Vagina (tissue), 2 donors: Measurements from ENCODE around the gene TNS2. TPM values are rescaled to one million over a fixed set of nuclear protein-coding genes. Genes with fewer than 3 reads are reported as not detected.

Source experiments
- DNase-seq, 2 donors: peaks; one replicate each; pipeline ENCODE4 v3.0.0-alpha.2; 2017; ENCODE audit errors: extremely low spot score in 2 of 2
- H3K27ac ChIP-seq: fragments of 200-600 bp; sonication (generic); one replicate; pipeline ENCODE4 v1.5.1; 2019
- H3K27me3 ChIP-seq: fragments of 200-600 bp; sonication (generic); one replicate; pipeline ENCODE4 v1.5.1; 2019
- H3K36me3 ChIP-seq, 2 donors: fragments of 200-600 bp; sonication (generic); one replicate each; pipeline ENCODE4 v1.5.1; 2017 to 2019
- H3K4me1 ChIP-seq: fragments of 200-600 bp; sonication (generic); one replicate; pipeline ENCODE4 v1.5.1; 2019
- H3K4me3 ChIP-seq, 2 donors: fragments of 200-600 bp; sonication (generic); 1 replicate in 1 of 2; 2 replicates in 1 of 2; pipeline ENCODE4 v1.5.1; 2016 to 2019
- H3K9me3 ChIP-seq: fragments of 200-600 bp; sonication (generic); one replicate; pipeline ENCODE4 v1.5.1; 2019
- CTCF ChIP-seq, 3 experiments: fragments of 450-650 bp in 2 of 3; fragments of 200-600 bp in 1 of 3; sonication (generic) in 1 of 3; IDR thresholded peaks; one replicate each; pipeline ENCODE4 v1.5.1; 2017 to 2019; ENCODE audit warnings: antibody characterized with exemption in 3 of 3, mild to moderate bottlenecking in 2 of 3, moderate library complexity in 2 of 3
- POLR2A ChIP-seq, 2 donors: fragments of 450-650 bp; IDR thresholded peaks; one replicate each; pipeline ENCODE4 v1.6.1; 2017; ENCODE audit warnings: antibody characterized with exemption in 2 of 2, mild to moderate bottlenecking in 2 of 2, moderate library complexity in 2 of 2
- POLR2AphosphoS5 ChIP-seq, 2 donors: sonication (generic); formaldehyde crosslinking; IDR thresholded peaks; one replicate each; pipeline ENCODE4 v1.9.0; 2017; ENCODE audit warnings: antibody characterized with exemption in 2 of 2, mild to moderate bottlenecking in 2 of 2, low read depth in 1 of 2; ENCODE audit not compliant: insufficient read depth in 1 of 2
- intact Hi-C: fragments of 100-400 bp; cut with DNase I; formaldehyde crosslinking; loops from one replicate; pipeline ENCODE4 v1.15.1; 2023
- total RNA-seq: library from RNA; depleted of rRNA; stranded (reverse); fragments of >200 nt; gene quantifications from one replicate; pipeline ENCODE4 v1.2.3, GENCODE V29; 2016

The TNS2 gene
- total RNA-seq, 1 donor from 2014 or later: 235 TPM

GRCh38 chr12:53063708-53064612 is 14.1 kb downstream of the TNS2 start:
- intact Hi-C loops: loop anchor here (10.0 kb wide), 1 partner anchor 131 kb away; no protein-coding TSS in a partner anchor

GRCh38 chr12:53064613-53065436 is 15.0 kb downstream of the TNS2 start:
- no peak overlapping the region for H3K4me3 ChIP-seq
- intact Hi-C loops: loop anchor here (10.0 kb wide), 1 partner anchor 130 kb away; no protein-coding TSS in a partner anchor
- peak in 1 of 2 donors; percentile 92 for DNase-seq
- TF ChIP-seq POLR2AphosphoS5 (IDR thresholded peaks at IDR 0.05; ENCODE audit: insufficient read depth in 1 of 2, low read depth in 1 of 2): peak in 1 of 2 donors; percentile 6
- TF ChIP-seq POLR2A (IDR thresholded peaks at IDR 0.05): no peak
- peaks cover 0 to 36% of the 10 kb centered on the region in 2 donors for H3K36me3 ChIP-seq
- peaks cover 89% of the 10 kb centered on the region for H3K4me1 ChIP-seq
- no peaks in the 10 kb centered on the region for H3K27me3 ChIP-seq
- no peaks in the 10 kb centered on the region for H3K9me3 ChIP-seq
- peak overlapping the region; percentile 80 for H3K27ac ChIP-seq

More at GRCh38 chr12:53063708-53064612, 14.1 kb downstream of the TNS2 start:
- H3K4me3 ChIP-seq: no peak overlapping the region
- H3K4me1 ChIP-seq: peaks cover 88% of the 10 kb centered on the region
- peak overlapping the region; percentile 80 for H3K27ac ChIP-seq
- TF ChIP-seq POLR2A (IDR thresholded peaks at IDR 0.05) (no peak), POLR2AphosphoS5 (IDR thresholded peaks at IDR 0.05; ENCODE audit: insufficient read depth in 1 of 2, low read depth in 1 of 2) (peak; percentile 70 to 82), CTCF (IDR thresholded peaks at IDR 0.05) (no peak)
- H3K27me3 ChIP-seq: no peaks in the 10 kb centered on the region
- DNase-seq: peak in 1 of 2 donors; percentile 91
- no peaks in the 10 kb centered on the region for H3K9me3 ChIP-seq
- H3K36me3 ChIP-seq: peaks cover 0 to 44% of the 10 kb centered on the region in 2 donors

GRCh38 chr12:53065470-53065869 is 15.6 kb downstream of the TNS2 start:
- H3K27ac ChIP-seq: peak overlapping the region; percentile 80
- intact Hi-C loops: loop anchor here (10.0 kb wide), 1 partner anchor 129 kb away; no protein-coding TSS in a partner anchor
- DNase-seq: peak in 1 of 2 donors; percentile 88
- no peak for TF ChIP-seq CTCF (IDR thresholded peaks at IDR 0.05)
- no peak for TF ChIP-seq POLR2A (IDR thresholded peaks at IDR 0.05)
- no peak for TF ChIP-seq POLR2AphosphoS5 (IDR thresholded peaks at IDR 0.05; ENCODE audit: insufficient read depth in 1 of 2, low read depth in 1 of 2)
- H3K27me3 ChIP-seq: no peaks in the 10 kb centered on the region
- H3K9me3 ChIP-seq: no peaks in the 10 kb centered on the region
- peaks cover 0 to 30% of the 10 kb centered on the region in 2 donors for H3K36me3 ChIP-seq
- H3K4me1 ChIP-seq: peaks cover 89% of the 10 kb centered on the region
- H3K4me3 ChIP-seq: no peak overlapping the region

GRCh38 chr12:53065975-53066931 is 16.4 kb downstream of the TNS2 start:
- H3K4me3 ChIP-seq: no peak overlapping the region
- peak overlapping the region; percentile 80 for H3K27ac ChIP-seq
- H3K9me3 ChIP-seq: no peaks in the 10 kb centered on the region
- H3K36me3 ChIP-seq: peaks cover 0 to 22% of the 10 kb centered on the region in 2 donors
- TF ChIP-seq POLR2AphosphoS5 (IDR thresholded peaks at IDR 0.05; ENCODE audit: insufficient read depth in 1 of 2, low read depth in 1 of 2) (peak in 1 of 2 donors; percentile 63), CTCF (IDR thresholded peaks at IDR 0.05) (peak; percentile 88 to 97 (median 95)), POLR2A (IDR thresholded peaks at IDR 0.05) (no peak)
- H3K4me1 ChIP-seq: peaks cover 89% of the 10 kb centered on the region
- peak in 1 of 2 donors; percentile 89 for DNase-seq
- no peaks in the 10 kb centered on the region for H3K27me3 ChIP-seq
- intact Hi-C loops: loop anchor here (1.0 to 10.0 kb wide), 2 partner anchors 33 to 129 kb away; no protein-coding TSS in a partner anchor
